Nephron progenitor cell (in vitro differentiated cells): ENCODE data around the gene ZNF746.

ENCODE experiments used
- DNase-seq: peaks from one replicate; pipeline ENCODE4 v3.0.0; 2021
- H3K27ac Mint-ChIP-seq: 2 replicates; pipeline ENCODE4 v1.8.0; 2021; ENCODE audit warnings: mild to moderate bottlenecking, moderate library complexity, mixed read lengths
- H3K27me3 Mint-ChIP-seq: 2 replicates; pipeline ENCODE4 v1.8.0; 2021; ENCODE audit warnings: mild to moderate bottlenecking, low read depth, mixed read lengths; ENCODE audit not compliant: poor library complexity
- H3K36me3 Mint-ChIP-seq: 2 replicates; pipeline ENCODE4 v1.8.0; 2021; ENCODE audit warnings: low read depth, mixed read lengths
- H3K4me1 Mint-ChIP-seq: 2 replicates; pipeline ENCODE4 v1.8.0; 2021; ENCODE audit warnings: mixed read lengths
- H3K4me3 Mint-ChIP-seq: 2 replicates; pipeline ENCODE4 v1.8.0; 2021; ENCODE audit warnings: mild to moderate bottlenecking, moderate library complexity, mixed read lengths
- H3K9me3 Mint-ChIP-seq: 2 replicates; pipeline ENCODE4 v1.8.0; 2021; ENCODE audit warnings: mild to moderate bottlenecking, moderate library complexity, mixed read lengths
- TF ChIP-seq, protein P1 (sequence below): fragments of 200-600 bp; sonication (generic); IDR thresholded peaks from 2 replicates; pipeline ENCODE4 v1.5.0; 2021; ENCODE audit warnings: antibody characterized with exemption

The ZNF746 gene

DNA sequence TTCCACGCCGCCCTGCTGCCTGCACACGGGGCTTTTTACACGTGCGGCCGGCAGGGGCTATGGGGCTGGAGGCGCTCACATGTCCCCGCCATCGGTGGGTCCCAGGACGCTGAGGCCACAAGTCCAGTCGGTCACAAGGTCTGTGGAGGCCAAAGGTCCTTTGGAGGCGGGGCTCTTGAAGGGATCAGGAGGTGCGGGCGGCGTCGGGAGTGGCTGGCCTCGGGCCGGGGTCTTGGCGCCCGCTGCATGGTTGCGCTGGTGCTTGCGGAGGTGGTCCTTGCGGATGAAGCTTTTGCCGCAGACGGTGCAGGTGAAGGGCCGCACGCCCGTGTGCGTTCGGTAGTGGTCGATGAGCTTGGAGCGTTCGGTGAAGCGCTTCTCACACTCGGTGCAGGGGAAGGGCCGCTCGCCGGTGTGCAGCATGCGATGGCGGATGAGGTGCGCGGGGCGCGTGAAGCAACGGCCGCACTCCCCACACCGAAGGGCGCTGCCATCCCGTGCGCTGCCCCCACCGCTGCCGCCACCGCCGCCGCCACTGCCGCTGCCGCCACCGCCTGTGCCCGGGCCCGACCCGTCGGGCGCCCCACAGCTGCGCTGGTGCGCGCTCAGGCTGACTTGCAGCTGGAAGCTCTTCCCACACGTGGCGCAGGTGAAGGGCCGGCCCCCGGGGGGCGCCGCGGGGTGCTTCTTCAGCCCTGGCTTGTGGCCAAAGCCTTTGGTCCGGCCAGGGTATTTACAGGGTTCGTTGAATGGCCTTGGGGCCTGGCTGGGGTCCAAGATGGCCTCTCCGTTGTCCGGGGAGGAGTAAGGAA, 23.1 kb downstream of the ZNF746 start:
- TF ChIP-seq, protein P1, sequence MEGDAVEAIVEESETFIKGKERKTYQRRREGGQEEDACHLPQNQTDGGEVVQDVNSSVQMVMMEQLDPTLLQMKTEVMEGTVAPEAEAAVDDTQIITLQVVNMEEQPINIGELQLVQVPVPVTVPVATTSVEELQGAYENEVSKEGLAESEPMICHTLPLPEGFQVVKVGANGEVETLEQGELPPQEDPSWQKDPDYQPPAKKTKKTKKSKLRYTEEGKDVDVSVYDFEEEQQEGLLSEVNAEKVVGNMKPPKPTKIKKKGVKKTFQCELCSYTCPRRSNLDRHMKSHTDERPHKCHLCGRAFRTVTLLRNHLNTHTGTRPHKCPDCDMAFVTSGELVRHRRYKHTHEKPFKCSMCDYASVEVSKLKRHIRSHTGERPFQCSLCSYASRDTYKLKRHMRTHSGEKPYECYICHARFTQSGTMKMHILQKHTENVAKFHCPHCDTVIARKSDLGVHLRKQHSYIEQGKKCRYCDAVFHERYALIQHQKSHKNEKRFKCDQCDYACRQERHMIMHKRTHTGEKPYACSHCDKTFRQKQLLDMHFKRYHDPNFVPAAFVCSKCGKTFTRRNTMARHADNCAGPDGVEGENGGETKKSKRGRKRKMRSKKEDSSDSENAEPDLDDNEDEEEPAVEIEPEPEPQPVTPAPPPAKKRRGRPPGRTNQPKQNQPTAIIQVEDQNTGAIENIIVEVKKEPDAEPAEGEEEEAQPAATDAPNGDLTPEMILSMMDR: no peak
- peaks cover 6% of the 10 kb centered on the region for H3K27me3 Mint-ChIP-seq
- H3K27ac Mint-ChIP-seq: peak overlapping the region; percentile 64
- no peak for DNase-seq
- H3K4me3 Mint-ChIP-seq: no peak overlapping the region
- H3K9me3 Mint-ChIP-seq: peaks cover 44% of the 10 kb centered on the region
- peaks cover 93% of the 10 kb centered on the region for H3K36me3 Mint-ChIP-seq
- peaks cover 8% of the 10 kb centered on the region for H3K4me1 Mint-ChIP-seq

DNA sequence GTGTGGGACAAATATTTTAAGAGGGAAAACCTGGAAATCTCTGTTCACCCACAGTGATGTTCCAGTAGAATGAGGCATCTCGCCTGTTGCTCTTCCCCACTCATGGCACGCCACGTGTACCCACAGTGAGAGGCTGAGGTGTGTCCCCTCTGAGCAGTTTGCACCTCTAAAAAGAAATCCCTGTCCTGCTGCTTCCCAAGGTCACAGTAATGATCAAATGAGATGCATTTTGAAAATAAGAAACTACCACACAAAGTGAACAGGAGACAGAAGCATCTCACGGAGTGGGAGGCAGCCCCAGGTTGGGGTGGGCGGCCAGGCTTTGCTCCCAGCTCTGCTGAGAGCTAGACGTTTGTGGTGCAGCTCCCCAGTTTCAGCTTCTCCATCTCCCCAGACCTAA, 24.4 kb downstream of the ZNF746 start:
- TF ChIP-seq, protein P1: no peak
- peaks cover 80% of the 10 kb centered on the region for H3K36me3 Mint-ChIP-seq
- H3K4me1 Mint-ChIP-seq: peaks cover 8% of the 10 kb centered on the region
- H3K4me3 Mint-ChIP-seq: no peak overlapping the region
- H3K27me3 Mint-ChIP-seq: peaks cover 6% of the 10 kb centered on the region
- H3K9me3 Mint-ChIP-seq: peaks cover 35% of the 10 kb centered on the region
- DNase-seq: no peak
- H3K27ac Mint-ChIP-seq: no peak overlapping the region

DNA sequence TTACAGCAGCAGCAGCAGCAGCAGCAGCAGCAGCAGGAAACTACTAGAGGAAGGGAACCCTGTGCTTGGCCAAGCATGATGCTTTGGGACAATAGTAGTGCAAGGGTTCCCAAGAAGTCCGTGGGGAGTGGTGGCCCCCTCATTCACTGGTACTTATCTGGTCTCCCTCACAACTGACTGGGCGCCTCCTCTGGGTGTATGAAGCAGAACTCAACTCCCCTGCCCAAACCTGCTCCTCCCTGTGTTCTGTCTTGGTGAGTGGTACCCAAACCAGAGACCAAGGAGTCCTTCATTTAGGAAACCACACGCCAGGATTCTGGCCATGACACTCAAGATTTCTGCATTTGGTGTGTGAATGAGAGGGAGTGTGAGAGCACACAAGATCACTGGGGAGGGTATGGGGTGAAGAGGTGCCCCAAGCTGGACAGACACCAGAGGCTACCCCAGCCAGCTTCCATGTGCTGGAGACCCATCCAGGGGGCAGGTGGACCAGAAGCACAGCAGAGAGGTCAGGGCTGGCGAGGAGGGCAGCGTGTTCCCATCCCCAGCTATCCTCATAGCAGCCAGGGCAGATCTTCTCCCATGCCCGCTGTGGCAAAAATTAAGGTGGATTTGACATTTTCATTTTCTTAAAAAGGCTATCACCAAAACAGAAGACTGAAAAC, 26.2 kb downstream of the ZNF746 start:
- DNase-seq: no peak
- TF ChIP-seq, protein P1: no peak

DNA sequence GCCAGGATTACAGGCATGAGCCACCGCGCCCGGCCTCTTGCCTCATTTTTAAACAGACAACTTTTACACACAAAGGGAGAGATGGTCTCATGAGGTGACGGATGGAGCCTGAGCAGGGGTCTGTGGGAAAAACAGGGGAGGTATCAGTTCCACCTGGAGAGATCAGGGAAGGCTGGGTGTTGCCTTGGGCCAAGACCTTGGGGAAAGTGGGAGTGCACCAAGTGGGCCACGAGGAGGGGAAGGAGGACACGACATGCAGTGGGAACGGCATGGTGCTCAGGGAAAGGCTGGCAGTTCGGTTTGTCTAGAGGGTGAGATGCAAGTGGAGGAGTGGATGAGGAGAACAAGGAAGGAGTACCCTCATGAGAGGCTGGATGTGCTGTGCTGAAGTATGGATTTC, 27.8 kb downstream of the ZNF746 start:
- Mint-ChIP-seq H3K36me3 (peaks cover 58% of the 10 kb centered on the region), H3K27ac (no peak overlapping the region), H3K27me3 (peaks cover 10% of the 10 kb centered on the region), H3K4me1 (no peaks in the 10 kb centered on the region), H3K9me3 (peaks cover 53% of the 10 kb centered on the region), H3K4me3 (no peak overlapping the region)
- TF ChIP-seq, protein P1: no peak
- no peak for DNase-seq

More for the DNA sequence above, 26.2 kb downstream of the ZNF746 start:
- Mint-ChIP-seq H3K4me1 (no peaks in the 10 kb centered on the region), H3K36me3 (peaks cover 65% of the 10 kb centered on the region), H3K27ac (no peak overlapping the region), H3K27me3 (peaks cover 6% of the 10 kb centered on the region), H3K4me3 (no peak overlapping the region), H3K9me3 (peaks cover 43% of the 10 kb centered on the region)

DNA sequence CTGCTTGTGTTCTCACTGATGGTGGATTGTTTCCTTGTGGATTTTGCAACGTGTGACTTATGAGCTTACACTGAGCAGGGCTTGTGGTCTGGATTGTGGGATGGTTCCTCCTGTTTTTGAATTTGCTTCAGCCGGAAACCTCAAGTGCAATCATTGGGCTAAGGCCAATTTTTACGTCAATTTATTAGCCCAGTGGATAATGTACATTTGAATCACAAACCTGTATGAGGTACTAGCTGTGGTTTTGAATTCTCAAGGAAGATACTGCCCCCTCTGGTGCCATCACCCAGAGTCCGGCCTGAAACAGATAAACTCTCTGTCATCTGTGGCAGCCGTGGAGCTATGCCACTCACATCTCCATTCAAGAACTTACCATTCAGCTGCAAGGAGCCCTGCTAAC, 29.4 kb downstream of the ZNF746 start:
- Mint-ChIP-seq H3K9me3 (peaks cover 53% of the 10 kb centered on the region), H3K4me3 (no peak overlapping the region), H3K36me3 (peaks cover 45% of the 10 kb centered on the region), H3K4me1 (no peaks in the 10 kb centered on the region), H3K27me3 (peaks cover 16% of the 10 kb centered on the region), H3K27ac (no peak overlapping the region)
- TF ChIP-seq, protein P1: no peak
- no peak for DNase-seq
